GM12801 (cell line): ENCODE data around the gene PANK4.

Experiments
- TF ChIP-seq, protein P1 (sequence below): IDR thresholded peaks from one replicate; pipeline ENCODE4 v1.5.1; 2011; ENCODE audit warnings: control low read depth; ENCODE audit not compliant: insufficient read length; ENCODE audit errors: extremely low read depth

PANK4 gene

DNA sequence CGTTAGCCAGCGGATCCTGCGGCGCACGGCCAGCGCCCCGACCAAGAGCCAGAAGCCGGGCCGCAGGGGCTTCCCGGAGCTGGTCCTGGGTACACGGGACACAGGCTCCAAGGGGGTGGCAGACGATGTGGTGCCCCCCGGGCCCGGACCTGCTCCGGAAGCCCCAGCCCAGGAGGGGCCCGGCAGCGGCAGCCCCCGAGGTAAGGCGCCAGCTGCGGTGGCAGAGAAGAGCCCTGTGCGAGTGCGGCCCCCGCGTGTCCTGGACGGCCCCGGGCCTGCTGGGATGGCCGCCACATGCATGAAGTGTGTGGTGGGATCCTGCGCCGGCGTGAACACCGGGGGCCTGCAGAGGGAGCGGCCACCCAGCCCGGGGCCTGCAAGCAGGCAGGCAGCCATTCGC is 24.2 kb downstream of the PANK4 start:
- TF ChIP-seq, protein P1, sequence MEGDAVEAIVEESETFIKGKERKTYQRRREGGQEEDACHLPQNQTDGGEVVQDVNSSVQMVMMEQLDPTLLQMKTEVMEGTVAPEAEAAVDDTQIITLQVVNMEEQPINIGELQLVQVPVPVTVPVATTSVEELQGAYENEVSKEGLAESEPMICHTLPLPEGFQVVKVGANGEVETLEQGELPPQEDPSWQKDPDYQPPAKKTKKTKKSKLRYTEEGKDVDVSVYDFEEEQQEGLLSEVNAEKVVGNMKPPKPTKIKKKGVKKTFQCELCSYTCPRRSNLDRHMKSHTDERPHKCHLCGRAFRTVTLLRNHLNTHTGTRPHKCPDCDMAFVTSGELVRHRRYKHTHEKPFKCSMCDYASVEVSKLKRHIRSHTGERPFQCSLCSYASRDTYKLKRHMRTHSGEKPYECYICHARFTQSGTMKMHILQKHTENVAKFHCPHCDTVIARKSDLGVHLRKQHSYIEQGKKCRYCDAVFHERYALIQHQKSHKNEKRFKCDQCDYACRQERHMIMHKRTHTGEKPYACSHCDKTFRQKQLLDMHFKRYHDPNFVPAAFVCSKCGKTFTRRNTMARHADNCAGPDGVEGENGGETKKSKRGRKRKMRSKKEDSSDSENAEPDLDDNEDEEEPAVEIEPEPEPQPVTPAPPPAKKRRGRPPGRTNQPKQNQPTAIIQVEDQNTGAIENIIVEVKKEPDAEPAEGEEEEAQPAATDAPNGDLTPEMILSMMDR = no peak

DNA sequence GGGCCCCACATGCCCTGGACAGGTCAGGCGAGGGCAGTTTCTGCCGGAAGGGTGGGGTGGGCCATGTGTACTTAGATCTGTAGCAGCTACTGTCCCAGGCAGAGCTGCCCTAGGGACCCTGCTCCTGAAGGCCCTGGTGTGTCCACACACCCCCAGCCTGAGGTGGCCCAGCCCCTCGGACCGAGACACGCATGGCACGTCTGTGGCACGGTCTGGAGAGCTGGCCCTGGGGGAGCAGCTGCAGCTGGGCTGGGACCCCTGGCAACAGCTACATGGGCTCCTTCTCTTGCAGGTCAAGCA is 24.6 kb downstream of the PANK4 start:
- TF ChIP-seq, protein P1 = no peak

DNA sequence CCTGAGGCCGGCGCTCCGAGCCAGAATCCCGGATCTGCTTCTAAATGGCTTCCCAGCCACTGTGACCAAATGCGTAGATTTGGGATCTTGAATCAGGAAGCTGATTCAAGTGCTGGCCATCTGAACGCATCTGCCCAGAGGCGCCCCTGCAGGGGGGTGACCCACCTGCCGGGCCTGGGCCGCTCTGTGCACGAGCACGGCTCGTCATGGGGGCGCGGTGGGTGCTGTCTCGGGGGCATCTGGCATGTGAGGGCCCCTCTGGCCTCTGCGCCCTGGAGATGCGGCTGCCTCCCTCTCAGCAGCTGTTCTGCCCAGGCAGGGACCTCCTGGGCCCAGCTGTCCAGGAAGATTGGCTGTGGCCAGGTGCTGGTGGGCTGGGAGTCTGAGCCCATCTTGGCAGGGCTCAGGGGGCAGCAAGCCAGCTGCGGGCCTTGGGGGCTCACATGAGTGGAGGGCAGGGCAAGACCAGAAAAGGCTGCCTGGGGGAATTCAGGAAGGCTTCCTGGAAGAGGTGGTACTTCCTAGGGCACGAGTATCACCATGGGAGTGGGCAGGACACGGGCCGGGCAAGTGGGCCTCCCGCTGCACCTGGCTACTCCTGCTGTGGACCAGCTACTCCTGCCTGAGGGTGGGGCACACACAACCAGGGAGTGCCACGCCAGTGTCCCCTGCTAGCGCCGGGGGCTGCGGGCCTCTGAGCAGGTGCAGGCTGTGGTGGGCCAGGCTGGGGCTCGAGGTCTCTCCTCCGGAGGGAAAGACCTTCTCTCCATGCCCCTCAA is 25.2 kb downstream of the PANK4 start:
- TF ChIP-seq, protein P1 = no peak

DNA sequence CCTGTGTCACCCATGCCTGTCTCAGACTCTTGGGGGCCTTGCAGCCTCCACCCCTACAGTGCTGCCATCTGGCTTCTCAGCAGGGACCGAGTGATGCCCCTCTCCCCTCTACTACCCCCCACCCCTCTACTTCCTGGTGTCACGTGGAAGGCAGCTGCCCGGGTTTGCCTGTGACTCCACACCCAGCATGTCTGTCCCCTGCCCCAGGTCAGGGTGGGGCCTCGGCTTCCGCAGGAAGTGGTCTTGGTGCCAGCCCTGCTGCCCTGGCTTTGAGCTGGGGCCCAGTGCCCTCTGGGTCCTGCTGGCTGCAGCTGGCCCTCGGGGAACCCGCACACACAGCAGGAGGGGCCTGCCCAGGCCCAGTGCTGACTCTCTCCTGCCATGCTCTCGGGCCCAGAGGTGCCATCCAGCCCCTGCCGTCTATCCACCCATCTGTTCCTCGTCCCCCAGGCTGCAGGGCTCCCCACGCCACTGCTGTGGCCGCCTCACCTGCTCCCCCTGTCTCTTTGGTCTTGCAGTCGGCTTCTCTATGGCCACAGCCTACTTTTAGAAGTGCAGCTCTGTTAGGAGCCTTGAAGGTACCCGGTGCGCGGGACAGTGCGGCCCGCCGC is 26.3 kb downstream of the PANK4 start:
- TF ChIP-seq, protein P1 = no peak

DNA sequence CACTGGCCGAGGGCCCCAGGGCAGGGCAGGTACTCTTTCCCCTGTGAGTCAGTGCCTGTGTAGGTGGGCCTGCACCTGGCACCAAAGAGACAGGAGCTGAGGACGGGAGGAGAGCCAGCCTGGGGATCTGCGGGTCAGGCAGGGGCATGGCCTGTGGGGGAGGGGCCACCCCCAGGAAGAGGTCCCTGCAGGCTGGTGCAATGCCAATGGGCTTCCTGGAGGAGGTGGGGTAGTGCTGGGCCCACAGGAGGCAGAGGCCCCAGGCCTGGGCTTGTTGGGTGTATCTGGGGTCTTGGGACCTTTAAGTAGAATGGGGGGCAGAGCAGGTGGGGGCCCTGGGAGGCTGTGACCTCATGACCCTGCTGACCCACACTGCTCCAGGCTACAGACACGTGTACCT is 27.1 kb downstream of the PANK4 start:
- TF ChIP-seq, protein P1 = no peak

DNA sequence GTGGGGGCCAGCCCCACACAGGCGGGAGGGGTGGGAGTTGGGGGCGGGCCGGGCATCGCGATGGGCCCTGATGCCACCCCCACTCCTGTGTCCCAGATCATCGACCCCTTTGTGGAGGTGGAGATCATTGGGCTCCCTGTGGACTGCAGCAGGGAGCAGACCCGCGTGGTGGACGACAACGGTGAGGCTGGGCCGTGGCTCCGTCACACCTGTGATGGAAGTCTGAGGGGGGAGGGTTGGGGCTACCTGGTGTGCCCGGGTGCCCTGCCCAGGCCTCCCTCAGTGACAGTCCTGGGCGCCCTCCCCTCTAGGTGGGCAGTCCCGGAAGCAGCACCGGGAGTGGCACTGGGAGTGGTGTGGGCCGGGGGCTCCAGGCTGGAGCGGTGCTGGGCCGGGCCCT is 27.7 kb downstream of the PANK4 start:
- TF ChIP-seq, protein P1 = no peak

DNA sequence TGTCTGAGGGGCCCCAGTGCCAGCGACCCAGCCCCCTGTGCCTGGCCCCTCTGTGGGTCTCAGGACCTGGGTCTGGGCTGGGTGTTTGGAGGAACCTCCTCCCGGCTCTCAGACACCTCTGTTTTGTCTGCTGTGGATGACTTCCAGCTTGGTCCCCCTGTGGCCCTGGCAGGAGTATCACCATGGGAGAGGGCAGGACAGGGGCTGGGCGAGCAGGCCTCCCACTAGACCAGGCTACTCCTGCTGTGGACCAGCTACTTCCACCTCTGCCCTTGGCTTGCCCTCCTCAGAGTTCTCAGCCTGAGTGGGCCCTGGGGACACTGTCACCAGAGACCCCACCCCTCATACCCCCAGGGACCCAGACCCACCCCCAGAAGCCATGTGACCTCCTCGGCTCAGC is 28.5 kb downstream of the PANK4 start:
- TF ChIP-seq, protein P1 = no peak

DNA sequence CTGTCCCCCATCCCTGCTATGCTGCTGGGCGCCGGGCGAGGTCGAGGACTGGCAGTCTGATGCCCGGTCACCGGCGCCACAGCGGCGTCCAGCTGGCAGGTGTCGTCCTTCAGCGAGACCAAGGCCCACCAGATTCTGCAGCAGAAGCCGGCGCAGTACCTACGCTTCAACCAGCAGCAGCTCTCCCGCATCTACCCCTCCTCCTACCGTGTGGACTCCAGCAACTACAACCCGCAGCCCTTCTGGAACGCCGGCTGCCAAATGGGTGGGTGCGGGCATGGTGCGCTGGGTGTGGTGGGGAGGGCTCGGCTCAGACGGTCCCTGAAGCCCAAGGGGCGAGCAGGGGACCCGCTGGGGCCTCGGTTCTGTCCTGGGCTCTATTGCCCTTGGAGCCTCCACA is 29.6 kb downstream of the PANK4 start:
- TF ChIP-seq, protein P1 = no peak
